Measurements from ENCODE around the gene KLHL29.

GRCh38 chr2:23417310-23417709, 32.3 kb downstream of the KLHL29 start:
- TF ChIP-seq EZH2phosphoT487 (IDR thresholded peaks at IDR 0.05; ENCODE audit: insufficient read depth, low read depth) (no peak), EZH2 (IDR thresholded peaks at IDR 0.05; ENCODE audit: insufficient read depth, poor library complexity, severe bottlenecking) (no peak)

Data from GM23248 (cell line).